AG09309 (cell line): Measurements from ENCODE around the gene SLC2A4.
A peak's percentile ranks its signal among the peaks of the same experiment; 100 is the strongest.

Experiments used
- DNase-seq: peaks from one replicate; pipeline ENCODE4 v3.0.0-alpha.2; 2010; ENCODE audit warnings: low read depth
- H3K4me3 ChIP-seq: 2 replicates; pipeline ENCODE4 v1.5.1; 2011; ENCODE audit warnings: mild to moderate bottlenecking, low read depth, low read length, moderate library complexity; ENCODE audit not compliant: control insufficient read depth
- TF ChIP-seq, protein P1 (sequence below): IDR thresholded peaks from 2 replicates; pipeline ENCODE4 v1.5.1; 2011; ENCODE audit warnings: mild to moderate bottlenecking, low read depth, low read length, inconsistent platforms; ENCODE audit not compliant: insufficient read depth, control insufficient read depth; ENCODE audit errors: missing control alignments

Gene SLC2A4

DNA sequence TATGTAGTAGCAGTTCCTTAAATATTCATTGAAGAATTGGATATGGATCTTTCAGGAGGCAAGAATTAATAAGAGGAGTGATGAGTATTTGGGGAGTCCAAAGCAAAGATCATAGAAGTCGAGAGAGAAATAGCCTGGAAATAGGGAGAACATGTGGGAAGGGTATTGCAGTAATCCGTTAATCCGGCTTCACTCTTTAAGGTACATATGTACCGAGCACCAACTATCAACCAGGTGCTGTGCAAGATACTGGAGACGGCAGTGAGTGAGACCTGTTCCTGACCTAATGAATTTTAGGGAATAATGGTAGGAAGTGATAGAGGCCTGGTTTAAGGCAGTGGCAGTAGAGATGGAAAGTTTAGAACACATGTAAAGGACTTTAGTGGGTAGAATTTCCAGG is 28.4 kb upstream of the SLC2A4 start:
- no peak for DNase-seq
- H3K4me3 ChIP-seq: peak overlapping the region; percentile 79
- TF ChIP-seq, protein P1, sequence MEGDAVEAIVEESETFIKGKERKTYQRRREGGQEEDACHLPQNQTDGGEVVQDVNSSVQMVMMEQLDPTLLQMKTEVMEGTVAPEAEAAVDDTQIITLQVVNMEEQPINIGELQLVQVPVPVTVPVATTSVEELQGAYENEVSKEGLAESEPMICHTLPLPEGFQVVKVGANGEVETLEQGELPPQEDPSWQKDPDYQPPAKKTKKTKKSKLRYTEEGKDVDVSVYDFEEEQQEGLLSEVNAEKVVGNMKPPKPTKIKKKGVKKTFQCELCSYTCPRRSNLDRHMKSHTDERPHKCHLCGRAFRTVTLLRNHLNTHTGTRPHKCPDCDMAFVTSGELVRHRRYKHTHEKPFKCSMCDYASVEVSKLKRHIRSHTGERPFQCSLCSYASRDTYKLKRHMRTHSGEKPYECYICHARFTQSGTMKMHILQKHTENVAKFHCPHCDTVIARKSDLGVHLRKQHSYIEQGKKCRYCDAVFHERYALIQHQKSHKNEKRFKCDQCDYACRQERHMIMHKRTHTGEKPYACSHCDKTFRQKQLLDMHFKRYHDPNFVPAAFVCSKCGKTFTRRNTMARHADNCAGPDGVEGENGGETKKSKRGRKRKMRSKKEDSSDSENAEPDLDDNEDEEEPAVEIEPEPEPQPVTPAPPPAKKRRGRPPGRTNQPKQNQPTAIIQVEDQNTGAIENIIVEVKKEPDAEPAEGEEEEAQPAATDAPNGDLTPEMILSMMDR: no peak

DNA sequence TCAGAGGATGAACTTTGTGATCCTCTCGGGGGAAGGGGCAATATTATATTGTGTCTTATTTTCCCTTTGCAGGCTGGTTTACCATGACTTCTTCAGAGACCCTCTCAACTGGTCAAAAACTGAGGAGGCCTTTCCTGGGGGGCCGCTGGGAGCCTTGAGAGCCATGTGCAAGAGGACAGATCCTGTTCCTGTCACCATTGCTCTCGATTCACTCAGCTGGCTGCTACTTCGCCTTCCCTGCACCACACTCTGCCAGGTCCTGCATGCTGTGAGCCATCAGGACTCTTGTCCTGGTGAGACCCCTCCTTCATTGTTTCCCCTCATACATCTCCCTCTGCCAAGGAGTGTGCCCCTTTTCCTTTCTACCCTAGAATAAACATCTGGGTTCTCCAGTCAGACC is 27.0 kb upstream of the SLC2A4 start:
- no peak for DNase-seq
- H3K4me3 ChIP-seq: no peak overlapping the region
- TF ChIP-seq, protein P1: no peak

DNA sequence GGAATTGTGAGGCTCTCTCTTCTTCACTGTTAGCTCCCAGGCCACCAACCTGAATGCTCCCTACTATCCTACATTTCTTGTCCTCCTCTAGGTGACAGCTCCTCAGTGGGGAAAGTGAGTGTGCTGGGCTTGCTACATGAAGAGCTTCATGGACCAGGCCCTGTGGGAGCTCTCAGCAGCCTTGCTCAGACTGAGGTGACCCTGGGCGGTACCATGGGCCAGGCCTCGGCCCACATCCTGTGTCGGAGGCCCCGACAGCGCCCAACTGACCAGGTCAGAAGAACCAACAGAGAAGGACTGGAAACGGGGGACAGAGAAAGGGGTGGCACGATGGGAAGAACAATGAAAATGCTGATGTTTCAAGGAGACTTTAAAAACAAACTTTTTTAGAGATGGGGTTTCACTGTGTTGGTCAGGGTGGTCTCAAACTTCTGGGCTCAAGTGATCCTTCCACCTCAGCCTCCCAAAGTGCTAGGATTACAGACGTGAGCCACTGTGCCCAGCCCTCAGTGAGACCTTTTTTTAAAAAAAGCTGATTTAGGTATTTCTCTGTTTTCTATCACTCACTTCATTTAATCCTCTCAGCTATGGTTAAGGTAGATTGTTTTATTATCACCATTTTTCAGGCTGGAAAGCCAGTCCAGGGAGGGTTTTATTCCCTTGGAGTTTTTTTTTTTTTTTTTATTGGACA is 24.6 kb upstream of the SLC2A4 start:
- DNase-seq: no peak
- H3K4me3 ChIP-seq: no peak overlapping the region
- TF ChIP-seq, protein P1: no peak

DNA sequence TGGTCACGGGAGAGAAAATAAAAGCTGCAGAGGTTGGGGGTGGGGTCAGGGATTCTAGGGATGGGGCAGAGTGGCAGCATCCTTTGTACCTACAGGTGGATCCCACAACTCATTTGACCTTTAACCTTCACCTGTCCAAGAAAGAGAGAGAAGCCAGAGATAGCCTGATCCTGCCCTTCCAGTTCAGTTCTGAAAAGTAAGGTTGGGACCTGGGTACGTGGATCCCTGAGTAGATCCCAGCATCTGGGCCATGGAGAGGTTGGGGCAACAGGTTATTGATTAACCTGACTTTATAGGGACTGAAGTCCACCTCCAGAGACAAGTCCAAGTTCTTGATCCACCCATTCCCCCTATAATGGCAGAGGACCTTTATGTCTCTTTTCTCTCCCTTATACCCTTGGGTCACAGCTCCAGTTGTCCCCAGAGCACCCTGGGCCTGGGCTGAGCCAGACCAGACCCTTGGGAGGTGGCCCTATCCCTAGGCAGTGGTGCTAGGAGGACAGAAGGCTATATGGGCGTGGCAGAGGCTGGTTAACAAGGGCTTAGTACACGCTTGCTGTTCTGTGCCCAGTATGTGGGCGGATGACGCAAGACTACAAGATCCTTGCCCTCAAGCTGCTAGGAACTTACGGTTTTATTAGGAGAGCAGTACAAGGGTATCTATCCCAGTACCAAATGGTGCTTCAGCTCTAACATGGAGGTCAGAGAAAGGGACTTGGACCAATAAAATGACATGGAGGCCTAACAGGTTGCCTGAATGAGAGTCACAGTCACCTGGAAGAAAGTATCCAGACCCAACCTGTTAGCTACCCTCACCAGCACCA is 22.6 kb upstream of the SLC2A4 start:
- H3K4me3 ChIP-seq: no peak overlapping the region
- no peak for DNase-seq

DNA sequence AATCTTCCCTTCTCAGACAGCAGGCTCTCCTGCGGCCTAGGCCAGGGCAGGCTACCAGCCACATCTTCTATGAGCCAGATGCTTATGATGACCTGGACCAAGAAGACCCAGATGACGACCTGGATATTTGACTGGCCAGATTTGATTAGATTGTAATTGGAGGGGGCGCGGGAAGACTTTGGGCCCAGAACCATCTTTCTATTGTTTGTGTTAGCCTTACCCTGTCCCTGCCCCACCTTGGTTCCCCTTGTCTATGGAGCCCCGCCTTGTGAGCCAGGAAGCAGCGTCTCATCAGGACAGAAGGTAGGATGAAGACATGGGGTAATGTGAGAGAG is 22.0 kb upstream of the SLC2A4 start:
- no peak for DNase-seq
- TF ChIP-seq, protein P1: no peak
- H3K4me3 ChIP-seq: no peak overlapping the region

More for the DNA sequence above, 22.6 kb upstream of the SLC2A4 start:
- TF ChIP-seq, protein P1: no peak

DNA sequence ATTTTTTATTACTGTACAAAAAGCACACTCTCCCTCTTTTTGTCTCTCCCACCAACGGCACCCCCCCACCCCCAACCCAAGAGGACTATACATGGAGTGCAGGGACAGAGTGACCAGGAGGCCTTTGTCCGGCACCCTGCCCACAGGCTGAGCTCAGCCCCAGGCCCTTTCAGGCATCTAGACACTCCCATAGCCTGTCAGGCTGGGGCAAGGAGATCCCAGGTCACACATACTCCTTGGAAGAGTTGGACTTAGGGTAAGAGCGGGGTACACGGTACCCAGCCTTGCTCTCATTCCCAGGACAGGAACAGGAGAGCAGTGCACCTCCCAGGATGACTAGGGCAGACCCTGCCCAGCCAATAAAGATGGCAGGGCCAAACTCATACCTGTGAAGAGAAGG is 21.4 kb upstream of the SLC2A4 start:
- H3K4me3 ChIP-seq: no peak overlapping the region
- TF ChIP-seq, protein P1: no peak
- DNase-seq: no peak
